Fibroblast of pulmonary artery (primary cell): ENCODE results near the gene CAMTA1.

Experiments used
- DNase-seq: peaks from one replicate; pipeline ENCODE4 v3.0.0-alpha.2; 2010; ENCODE audit warnings: low read depth
- H3K4me3 ChIP-seq: replicated peaks from 2 replicates; pipeline ENCODE4 v1.5.1; 2011; ENCODE audit warnings: low read depth, mild to moderate bottlenecking, control low read depth, low read length, moderate library complexity
- TF ChIP-seq, protein P1 (sequence below): IDR thresholded peaks from 2 replicates; pipeline ENCODE4 v1.5.1; 2011; ENCODE audit warnings: mild to moderate bottlenecking, control low read depth, low read length, inconsistent platforms; ENCODE audit errors: missing control alignments

CAMTA1 gene

DNA sequence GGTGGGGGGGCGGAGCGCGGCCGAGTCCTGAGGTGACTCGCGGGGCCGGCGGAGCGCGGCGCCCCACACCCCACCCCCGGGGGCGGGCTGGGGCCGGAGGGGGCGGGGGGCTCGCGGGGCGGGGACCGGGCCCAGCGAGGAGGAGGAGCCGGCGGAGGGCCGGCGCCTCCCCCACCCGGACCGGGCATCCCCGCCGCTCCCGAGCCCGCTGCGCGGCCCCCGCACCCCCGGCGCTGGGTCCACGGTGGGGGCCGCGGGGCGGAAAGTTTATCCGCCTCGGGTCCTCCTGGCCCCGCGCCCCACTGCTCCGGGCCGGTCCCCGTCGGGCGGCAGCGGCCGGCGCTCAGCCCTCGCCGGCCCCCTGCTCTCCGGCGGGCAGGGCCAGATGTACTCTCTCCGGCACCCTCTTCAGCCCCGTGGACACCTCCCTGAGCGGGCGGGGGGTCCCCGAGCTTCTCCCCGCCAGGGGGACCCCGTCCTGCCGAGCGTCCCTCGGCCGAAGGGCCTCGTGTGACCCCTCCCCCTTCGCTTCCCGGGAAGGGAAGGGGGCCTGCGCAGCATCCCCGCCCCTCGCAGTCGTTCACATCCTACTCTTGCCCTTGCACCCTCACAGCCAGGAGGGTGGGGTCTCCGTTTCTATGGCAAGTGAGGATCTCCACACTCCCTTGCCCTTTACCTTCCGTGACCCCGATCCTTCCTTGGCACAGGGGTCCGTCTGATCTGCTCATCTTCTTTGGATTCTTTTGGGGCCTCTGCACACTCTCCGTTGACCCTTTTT is 663 bp downstream of the CAMTA1 start:
- peak; percentile 18 for DNase-seq
- peak overlapping the region; percentile 75 for H3K4me3 ChIP-seq
- TF ChIP-seq, protein P1, sequence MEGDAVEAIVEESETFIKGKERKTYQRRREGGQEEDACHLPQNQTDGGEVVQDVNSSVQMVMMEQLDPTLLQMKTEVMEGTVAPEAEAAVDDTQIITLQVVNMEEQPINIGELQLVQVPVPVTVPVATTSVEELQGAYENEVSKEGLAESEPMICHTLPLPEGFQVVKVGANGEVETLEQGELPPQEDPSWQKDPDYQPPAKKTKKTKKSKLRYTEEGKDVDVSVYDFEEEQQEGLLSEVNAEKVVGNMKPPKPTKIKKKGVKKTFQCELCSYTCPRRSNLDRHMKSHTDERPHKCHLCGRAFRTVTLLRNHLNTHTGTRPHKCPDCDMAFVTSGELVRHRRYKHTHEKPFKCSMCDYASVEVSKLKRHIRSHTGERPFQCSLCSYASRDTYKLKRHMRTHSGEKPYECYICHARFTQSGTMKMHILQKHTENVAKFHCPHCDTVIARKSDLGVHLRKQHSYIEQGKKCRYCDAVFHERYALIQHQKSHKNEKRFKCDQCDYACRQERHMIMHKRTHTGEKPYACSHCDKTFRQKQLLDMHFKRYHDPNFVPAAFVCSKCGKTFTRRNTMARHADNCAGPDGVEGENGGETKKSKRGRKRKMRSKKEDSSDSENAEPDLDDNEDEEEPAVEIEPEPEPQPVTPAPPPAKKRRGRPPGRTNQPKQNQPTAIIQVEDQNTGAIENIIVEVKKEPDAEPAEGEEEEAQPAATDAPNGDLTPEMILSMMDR: no peak

DNA sequence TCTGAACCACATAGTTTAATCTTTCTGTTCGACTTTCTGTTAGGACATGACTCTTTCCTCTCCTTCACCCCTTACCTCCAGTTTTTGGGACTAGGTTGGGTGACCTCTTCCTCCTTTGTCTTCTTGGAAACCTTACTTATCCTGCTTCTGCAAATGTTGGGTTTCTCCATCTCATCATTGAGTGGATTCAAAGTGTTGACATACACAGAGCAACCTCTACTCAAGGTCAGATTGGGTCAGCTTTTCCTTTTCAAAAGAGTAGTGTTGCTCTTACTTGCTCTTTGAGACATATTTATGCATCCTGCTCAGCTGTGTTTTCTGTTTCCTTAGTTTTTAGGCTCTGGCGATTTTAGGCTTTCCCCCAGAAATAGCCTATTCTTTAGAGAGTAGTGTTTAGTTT is 3.7 kb downstream of the CAMTA1 start:
- no peak overlapping the region for H3K4me3 ChIP-seq
- TF ChIP-seq, protein P1: no peak
- DNase-seq: no peak

DNA sequence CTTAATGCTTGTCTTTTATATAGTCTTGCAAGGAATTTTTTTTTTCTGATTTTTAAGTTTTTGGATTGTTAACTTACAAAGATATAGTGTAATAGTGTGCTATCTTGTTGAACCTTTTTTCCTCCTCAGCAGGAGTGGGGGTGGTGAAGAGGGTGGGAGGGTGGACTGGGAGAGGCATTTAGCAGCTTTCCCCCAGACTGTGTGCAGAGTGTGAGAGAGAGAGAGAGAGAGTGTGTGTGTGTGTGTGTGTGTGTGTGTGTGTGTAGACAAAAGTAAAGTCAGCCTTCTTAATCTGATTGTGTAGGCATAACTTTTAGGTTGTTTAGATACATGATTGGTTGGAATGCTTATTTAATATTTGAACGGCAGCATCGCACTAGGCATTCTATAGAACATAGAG is 4.9 kb downstream of the CAMTA1 start:
- TF ChIP-seq, protein P1: no peak
- H3K4me3 ChIP-seq: no peak overlapping the region
- no peak for DNase-seq

DNA sequence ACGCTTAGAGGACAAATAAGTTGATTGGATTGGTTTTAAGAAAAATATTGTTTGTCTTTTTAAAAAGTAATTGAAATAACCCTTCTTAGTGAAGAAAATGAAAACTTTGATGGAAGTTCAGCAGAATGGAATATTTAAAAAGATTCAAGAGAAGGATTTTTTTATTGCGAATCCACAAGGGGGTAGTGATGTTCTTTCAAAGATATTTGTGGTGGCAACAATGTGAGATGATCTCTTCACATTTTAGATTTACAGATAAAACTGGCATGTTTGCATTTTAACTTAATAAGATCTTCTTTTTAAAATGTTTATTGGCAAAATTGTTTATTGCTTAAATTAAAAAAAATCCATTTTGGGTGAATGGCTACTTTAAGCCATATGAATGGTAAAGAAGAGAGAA is 8.9 kb downstream of the CAMTA1 start:
- peak; percentile 69 for DNase-seq
- TF ChIP-seq, protein P1: peak; percentile 37
- H3K4me3 ChIP-seq: no peak overlapping the region

DNA sequence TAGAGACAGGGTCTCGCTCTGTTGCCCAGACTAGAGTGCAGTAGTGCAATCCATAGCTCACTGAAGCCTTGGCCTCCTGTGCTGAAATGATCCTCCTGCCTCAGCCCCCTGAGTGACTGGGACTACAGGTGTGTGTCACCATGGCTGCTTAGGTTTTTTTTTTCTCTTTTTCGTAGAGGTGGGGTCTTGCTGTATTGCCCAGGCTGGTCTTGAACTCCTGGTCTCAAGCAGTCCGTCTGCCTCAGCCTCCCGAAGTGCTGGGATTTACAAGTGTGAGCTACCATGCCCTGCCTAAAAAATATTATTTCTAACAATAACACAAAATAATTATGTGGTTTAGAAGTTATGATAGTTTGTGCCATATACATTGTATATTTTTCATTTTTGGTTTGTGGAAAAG is 9.9 kb downstream of the CAMTA1 start:
- TF ChIP-seq, protein P1: no peak
- DNase-seq: no peak
- H3K4me3 ChIP-seq: no peak overlapping the region

DNA sequence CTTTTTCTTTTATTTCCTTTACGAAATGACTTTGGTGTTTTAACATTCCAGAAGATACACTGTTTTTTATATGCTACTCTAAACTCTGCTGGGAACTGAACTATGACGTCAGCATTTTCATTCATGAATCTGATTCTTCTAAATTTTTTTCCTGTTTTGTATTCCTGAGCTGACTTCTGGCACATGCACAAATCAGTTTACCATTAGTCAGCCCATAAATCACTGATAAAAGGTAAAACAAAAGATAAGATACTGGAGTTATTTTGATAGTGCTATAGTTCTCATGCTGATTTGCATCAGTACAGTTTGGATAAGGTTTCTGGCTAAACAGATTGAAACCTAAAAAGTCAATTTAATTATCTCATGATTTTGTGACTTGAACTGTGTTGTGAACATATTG is 10.4 kb downstream of the CAMTA1 start:
- peak; percentile 88 for DNase-seq
- H3K4me3 ChIP-seq: no peak overlapping the region
- TF ChIP-seq, protein P1: no peak

DNA sequence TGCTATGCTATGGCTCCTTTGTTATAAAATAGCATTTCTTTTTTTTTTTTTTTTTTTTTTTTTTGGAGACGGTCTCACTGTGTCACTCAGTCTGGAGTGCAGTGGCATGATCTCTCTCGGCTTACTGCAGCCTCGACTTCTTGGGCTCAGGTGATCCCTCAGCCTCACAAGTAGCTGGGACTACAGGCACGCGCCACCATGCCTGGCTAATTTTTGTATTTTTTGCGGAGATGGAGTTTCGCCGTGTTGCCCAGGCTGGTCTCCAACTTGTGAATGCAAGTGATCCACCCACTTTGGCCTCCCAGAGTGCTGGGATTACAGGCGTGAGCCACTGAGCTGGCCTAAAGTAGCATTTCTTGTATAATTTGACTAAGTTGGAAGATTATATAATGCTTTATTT is 10.8 kb downstream of the CAMTA1 start:
- H3K4me3 ChIP-seq: no peak overlapping the region
- DNase-seq: no peak
- TF ChIP-seq, protein P1: no peak
